Right lobe of liver (tissue), 6 donors: ENCODE measurements around the gene EIF1. TPM values are rescaled to one million over a fixed set of nuclear protein-coding genes. Genes with fewer than 3 reads are reported as not detected.

Source experiments
- ATAC-seq, 4 donors: fragments of 200-7000 bp; cut with Tn5 transposase; one replicate each; pipeline ENCODE4 v1.9.1; 2020; ENCODE audit warnings: mild to moderate bottlenecking in 4 of 4, moderate library complexity in 4 of 4
- DNase-seq, 3 donors: peaks; one replicate each; pipeline ENCODE4 v3.0.0-alpha.2; 2020
- H3K27ac ChIP-seq, 3 donors: fragments of 200-600 bp; one replicate each; pipeline ENCODE4 v1.8.0; 2022
- H3K27me3 ChIP-seq, 2 donors: fragments of 200-600 bp; one replicate each; pipeline ENCODE4 v1.8.0; 2022
- H3K36me3 ChIP-seq, 4 donors: fragments of 200-600 bp; sonication (generic) in 1 of 4; one replicate each; pipeline versions ENCODE4 v1.5.1 to v1.8.0; 2017 to 2022; ENCODE audit warnings: control low read depth in 1 of 4
- H3K4me1 ChIP-seq, 4 donors: fragments of 200-600 bp; sonication (generic) in 1 of 4; one replicate each; pipeline versions ENCODE4 v1.5.1 to v1.8.0; 2017 to 2022; ENCODE audit warnings: control low read depth in 1 of 4
- H3K4me3 ChIP-seq, 3 donors: fragments of 200-600 bp; one replicate each; pipeline ENCODE4 v1.8.0; 2022
- H3K9me3 ChIP-seq, 4 donors: fragments of 200-600 bp; sonication (generic) in 1 of 4; one replicate each; pipeline versions ENCODE4 v1.5.1 to v1.8.0; 2017 to 2022; ENCODE audit warnings: control low read depth in 1 of 4
- CTCF ChIP-seq, 4 donors: fragments of 200-600 bp in 3 of 4; fragments of 450-650 bp in 1 of 4; IDR thresholded peaks; one replicate each; pipeline versions ENCODE4 v1.5.1 to v1.8.0; 2016 to 2022; ENCODE audit warnings: antibody characterized with exemption in 4 of 4, mild to moderate bottlenecking in 2 of 4
- POLR2A ChIP-seq: fragments of 450-650 bp; IDR thresholded peaks from one replicate; pipeline ENCODE4 v1.6.1; 2017; ENCODE audit warnings: antibody characterized with exemption, mild to moderate bottlenecking
- WGBS: methylation state at CpG from one replicate; pipeline ENCODE4 v1.1.6; 2018; ENCODE audit warnings: low coverage, low lambda C conversion rate; ENCODE audit not compliant: insufficient coverage; ENCODE audit errors: missing lambda C conversion rate; 5-methylcytosine and 5-hydroxymethylcytosine counted together
- intact Hi-C, 2 donors: fragments of 100-400 bp; cut with DNase I; formaldehyde crosslinking; loops; one replicate each; pipeline versions ENCODE4 v1.11.2 to v1.14.1; 2022
- total RNA-seq, 6 experiments: library from RNA; depleted of rRNA in 2 of 6; stranded (reverse); fragments of >200 nt in 2 of 6; fragmentation: NEBNext Ultra II Directional in 3 of 6; extraction: Animal tissue kit (Norgen Biotek cat#: 25700) in 3 of 6; gene quantifications; one replicate each; pipeline versions ENCODE4 v1.1.0 to v1.2.4, GENCODE V29; 2016 to 2023
- donor health status: DM: no; HTN: yes; CAD: no.
- donor health status: DM: no; HTN: no; CAD: no.
- donor health status: DM: no; HTN: no; CAD: no.
- donor health status: DM: no; HTN: yes; CAD: no.
- donor health status: DM: no; HTN: yes; CAD: no.

Gene EIF1
- total RNA-seq, 6 experiments from 2014 or later: 284 to 454 (median 404) TPM

GRCh38 chr17:41656249-41657023 is 32.2 kb upstream of the EIF1 start:
- no peak overlapping the region for H3K4me3 ChIP-seq
- H3K36me3 ChIP-seq: no peaks in the 10 kb centered on the region
- no peaks in the 10 kb centered on the region for H3K27me3 ChIP-seq
- H3K27ac ChIP-seq: no peak overlapping the region
- WGBS: 64% methylated on average over 3 of the region's 16 CpGs
- no peak for TF ChIP-seq CTCF (IDR thresholded peaks at IDR 0.05)
- no peak for TF ChIP-seq POLR2A
- no peaks in the 10 kb centered on the region for H3K4me1 ChIP-seq
- ATAC-seq (no peak), DNase-seq (no peak)
- intact Hi-C loops: loop anchor here (10.0 kb wide), 3 partner anchors 102 to 852 kb away; no protein-coding TSS in a partner anchor
- H3K9me3 ChIP-seq: no peaks in the 10 kb centered on the region

- DNase-seq (no peak), ATAC-seq (no peak)
- no peak for TF ChIP-seq CTCF (IDR thresholded peaks at IDR 0.05)
- no peak for TF ChIP-seq POLR2A
- no peak overlapping the region for H3K4me3 ChIP-seq
- no peaks in the 10 kb centered on the region for H3K36me3 ChIP-seq
- H3K27me3 ChIP-seq: no peaks in the 10 kb centered on the region
- H3K4me1 ChIP-seq: no peaks in the 10 kb centered on the region
- no CpG with 5 or more reads among the region's 16 CpGs for WGBS
- no peaks in the 10 kb centered on the region for H3K9me3 ChIP-seq
- H3K27ac ChIP-seq: no peak overlapping the region
- intact Hi-C loops: loop anchor here (10.0 kb wide), 3 partner anchors 102 to 852 kb away; no protein-coding TSS in a partner anchor
Measured at GRCh38 chr17:41657176-41657754, 31.4 kb upstream of the EIF1 start.

- H3K4me3 ChIP-seq: no peak overlapping the region
- H3K27ac ChIP-seq: no peak overlapping the region
- H3K36me3 ChIP-seq: no peaks in the 10 kb centered on the region
- no peaks in the 10 kb centered on the region for H3K9me3 ChIP-seq
- intact Hi-C loops: loop anchor here (10.0 kb wide), 3 partner anchors 103 to 853 kb away; no protein-coding TSS in a partner anchor
- no peak for ATAC-seq
- 80% methylated on average over 1 of the region's 12 CpGs for WGBS
- no peaks in the 10 kb centered on the region for H3K27me3 ChIP-seq
- TF ChIP-seq POLR2A (no peak), CTCF (IDR thresholded peaks at IDR 0.05) (no peak)
- H3K4me1 ChIP-seq: no peaks in the 10 kb centered on the region
- DNase-seq: no peak
Measured at GRCh38 chr17:41657936-41658335, 30.7 kb upstream of the EIF1 start.

GRCh38 chr17:41658846-41659245 is 29.8 kb upstream of the EIF1 start:
- DNase-seq (no peak), ATAC-seq (no peak)
- Histone ChIP-seq H3K27ac (no peak overlapping the region), H3K4me3 (no peak overlapping the region), H3K9me3 (no peaks in the 10 kb centered on the region), H3K27me3 (no peaks in the 10 kb centered on the region), H3K4me1 (no peaks in the 10 kb centered on the region), H3K36me3 (no peaks in the 10 kb centered on the region)
- no CpG with 5 or more reads among the region's 5 CpGs for WGBS
- TF ChIP-seq CTCF (IDR thresholded peaks at IDR 0.05) (no peak), POLR2A (no peak)
- intact Hi-C loops: loop anchor here (10.0 kb wide), 3 partner anchors 104 to 854 kb away; no protein-coding TSS in a partner anchor
